Transverse colon (tissue), 4 donors: ENCODE data around the gene GAREM1. TPM values are rescaled to one million over a fixed set of nuclear protein-coding genes. Genes with fewer than 3 reads are reported as not detected.

Source experiments
- DNase-seq: peaks from one replicate; pipeline ENCODE4 v3.0.0-alpha.2; 2019
- H3K27ac ChIP-seq, 4 donors: fragments of 200-600 bp; sonication (generic); 2 replicates each; pipeline ENCODE4 v1.5.1; 2016 to 2018; ENCODE audit warnings: inconsistent platforms in 4 of 4
- H3K27me3 ChIP-seq: fragments of 200-600 bp; sonication (generic); 2 replicates; pipeline ENCODE4 v1.5.1; 2017; ENCODE audit warnings: inconsistent platforms
- H3K36me3 ChIP-seq, 4 donors: fragments of 200-600 bp; sonication (generic); 2 replicates each; pipeline ENCODE4 v1.5.1; 2017 to 2019; ENCODE audit warnings: inconsistent platforms in 4 of 4
- H3K4me1 ChIP-seq, 4 donors: fragments of 200-600 bp; sonication (generic); 2 replicates each; pipeline ENCODE4 v1.5.1; 2017 to 2020; ENCODE audit warnings: inconsistent platforms in 4 of 4
- H3K4me3 ChIP-seq, 4 donors: fragments of 200-600 bp; sonication (generic); 1 replicate in 1 of 4; 2 replicates in 3 of 4; pipeline versions ENCODE4 v1.5.1 to v1.6.1; 2017 to 2019; ENCODE audit warnings: inconsistent platforms in 4 of 4
- H3K9me3 ChIP-seq, 2 donors: fragments of 200-600 bp; sonication (generic); 2 replicates each; pipeline ENCODE4 v1.5.1; 2017 to 2019; ENCODE audit warnings: inconsistent platforms in 2 of 2
- EP300 ChIP-seq: sonication (generic); formaldehyde crosslinking; IDR thresholded peaks from one replicate; pipeline ENCODE4 v1.6.1; 2017; ENCODE audit warnings: antibody characterized with exemption, low read depth
- POLR2A ChIP-seq: fragments of 450-650 bp; IDR thresholded peaks from one replicate; pipeline ENCODE4 v1.6.1; 2016; ENCODE audit warnings: antibody characterized with exemption, mild to moderate bottlenecking, moderate library complexity
- POLR2AphosphoS5 ChIP-seq, 3 donors: sonication (generic); formaldehyde crosslinking; IDR thresholded peaks; one replicate each; pipeline ENCODE4 v1.6.1; 2016; ENCODE audit warnings: antibody characterized with exemption in 3 of 3
- WGBS, 2 donors: methylation state at CpG; one replicate each; pipeline ENCODE4 v1.1.5; 2018; ENCODE audit warnings: low coverage in 1 of 2; 5-methylcytosine and 5-hydroxymethylcytosine counted together
- in situ Hi-C, 4 donors: fragments of 200-750 bp; cut with MboI; loops; one replicate each; pipeline versions ENCODE4 v1.15.0 to v1.15.1; 2017; ENCODE audit warnings: low sequenced_read_pairs in 3 of 4, low pct_ligation_motif_present in 1 of 4, low pct_unique_long_range_greater_than_20kb in 1 of 4
- intact Hi-C: fragments of 100-400 bp; cut with DNase I; formaldehyde crosslinking; loops from one replicate; pipeline ENCODE4 v1.15.1; 2023; ENCODE audit warnings: low total_unique reads
- small RNA-seq, 4 donors: library from RNA; depleted of rRNA; stranded (forward); fragments of <200 nt; gene quantifications; one replicate each; pipeline ENCODE3, GENCODE V24; 2016
- total RNA-seq, 4 donors: library from RNA; depleted of rRNA; stranded (reverse); fragments of >200 nt; gene quantifications; one replicate each; pipeline ENCODE4 v1.1.0, GENCODE V29; 2016
- TF ChIP-seq, protein P1 (sequence below), 5 experiments: fragments of 200-600 bp in 3 of 5; fragments of 450-650 bp in 2 of 5; sonication (generic) in 3 of 5; IDR thresholded peaks; 1 replicate in 2 of 5; 2 replicates in 3 of 5; pipeline ENCODE4 v1.5.1; 2016 to 2017; ENCODE audit warnings: antibody characterized with exemption in 5 of 5, inconsistent platforms in 3 of 5, mild to moderate bottlenecking in 2 of 5, moderate library complexity in 1 of 5

Gene GAREM1
- total RNA-seq, 4 donors from 2014 or later, result 7.9 to 47.6 (median 25.9) TPM

DNA sequence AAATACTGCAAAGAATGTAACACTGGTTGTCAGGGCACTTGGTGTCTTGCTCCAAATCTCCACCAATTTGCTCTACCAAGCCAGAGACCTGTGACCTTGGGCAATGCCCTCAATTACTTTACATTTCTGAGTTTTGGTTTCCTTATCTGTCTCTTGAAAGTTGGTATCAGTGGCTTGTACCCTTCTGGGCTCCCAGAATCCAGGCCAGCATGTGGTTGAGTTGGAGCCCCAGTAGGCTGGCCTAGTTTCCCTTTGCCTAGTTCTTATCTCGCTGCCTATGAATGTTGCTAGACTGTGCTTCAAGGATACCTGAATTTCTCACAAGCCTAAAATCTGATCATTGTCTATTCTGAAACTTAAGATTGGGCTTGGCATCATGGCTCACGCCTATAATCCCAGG, 254.3 kb downstream of the GAREM1 start:
- no peaks in the 10 kb centered on the region for H3K36me3 ChIP-seq
- peaks cover 0 to under 1% (median 0%) of the 10 kb centered on the region in 4 donors for H3K4me1 ChIP-seq
- TF ChIP-seq POLR2AphosphoS5 (IDR thresholded peaks at IDR 0.05) (no peak), POLR2A (no peak), EP300 (no peak)
- TF ChIP-seq, protein P1, sequence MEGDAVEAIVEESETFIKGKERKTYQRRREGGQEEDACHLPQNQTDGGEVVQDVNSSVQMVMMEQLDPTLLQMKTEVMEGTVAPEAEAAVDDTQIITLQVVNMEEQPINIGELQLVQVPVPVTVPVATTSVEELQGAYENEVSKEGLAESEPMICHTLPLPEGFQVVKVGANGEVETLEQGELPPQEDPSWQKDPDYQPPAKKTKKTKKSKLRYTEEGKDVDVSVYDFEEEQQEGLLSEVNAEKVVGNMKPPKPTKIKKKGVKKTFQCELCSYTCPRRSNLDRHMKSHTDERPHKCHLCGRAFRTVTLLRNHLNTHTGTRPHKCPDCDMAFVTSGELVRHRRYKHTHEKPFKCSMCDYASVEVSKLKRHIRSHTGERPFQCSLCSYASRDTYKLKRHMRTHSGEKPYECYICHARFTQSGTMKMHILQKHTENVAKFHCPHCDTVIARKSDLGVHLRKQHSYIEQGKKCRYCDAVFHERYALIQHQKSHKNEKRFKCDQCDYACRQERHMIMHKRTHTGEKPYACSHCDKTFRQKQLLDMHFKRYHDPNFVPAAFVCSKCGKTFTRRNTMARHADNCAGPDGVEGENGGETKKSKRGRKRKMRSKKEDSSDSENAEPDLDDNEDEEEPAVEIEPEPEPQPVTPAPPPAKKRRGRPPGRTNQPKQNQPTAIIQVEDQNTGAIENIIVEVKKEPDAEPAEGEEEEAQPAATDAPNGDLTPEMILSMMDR (IDR thresholded peaks at IDR 0.05), result no peak
- 97% methylated on average over 2 of the region's 2 CpGs; no CpG with 5 or more reads in 1 of the 2 donors for WGBS, 2 donors
- intact Hi-C loops, result no loop called here
- in situ Hi-C loops, result no loop called here
- H3K9me3 ChIP-seq, result no peaks in the 10 kb centered on the region
- no peaks in the 10 kb centered on the region for H3K27me3 ChIP-seq
- H3K27ac ChIP-seq, result no peak overlapping the region
- DNase-seq, result no peak
- no peak overlapping the region for H3K4me3 ChIP-seq

DNA sequence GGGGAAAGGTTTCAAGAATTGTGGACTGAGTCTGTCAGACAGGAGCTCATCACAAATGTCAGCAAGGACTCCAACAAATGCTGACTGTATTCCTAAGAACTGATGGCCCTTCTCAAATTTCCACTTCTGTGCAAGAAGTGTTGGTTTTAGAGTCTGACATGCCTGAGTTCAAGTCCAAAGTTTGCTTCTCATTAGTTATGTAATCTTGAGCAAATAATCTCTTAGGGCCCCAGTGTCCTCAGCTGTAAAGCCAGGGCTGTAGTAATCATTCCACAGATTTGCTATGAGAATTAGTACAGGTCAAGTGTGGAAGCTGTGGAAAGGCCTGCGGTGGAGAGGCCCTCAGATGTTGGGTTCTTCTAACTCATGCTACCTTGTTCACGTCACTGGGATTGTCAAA, 257.0 kb downstream of the GAREM1 start:
- intact Hi-C loops (no loop called here), in situ Hi-C loops (no loop called here)
- H3K9me3 ChIP-seq, result no peaks in the 10 kb centered on the region
- no peak overlapping the region for H3K27ac ChIP-seq
- no peaks in the 10 kb centered on the region for H3K27me3 ChIP-seq
- no peak overlapping the region for H3K4me3 ChIP-seq
- TF ChIP-seq POLR2A (no peak), EP300 (no peak), POLR2AphosphoS5 (IDR thresholded peaks at IDR 0.05) (no peak)
- TF ChIP-seq, protein P1 (IDR thresholded peaks at IDR 0.05), result no peak
- H3K36me3 ChIP-seq, result no peaks in the 10 kb centered on the region
- no peak for DNase-seq
- H3K4me1 ChIP-seq, result peaks cover 0 to 22% (median 6%) of the 10 kb centered on the region in 4 donors
- WGBS, 2 donors, result 52 to 73% methylated on average over 2 of the region's 2 CpGs

Small RNAs within 50 kb of the gene (small RNA-seq; reads per million reads assigned to genes)
- 0 reads per million in 4 donors for gene RF00019
